ENCODE measurements around the gene CCDC33.

DNA sequence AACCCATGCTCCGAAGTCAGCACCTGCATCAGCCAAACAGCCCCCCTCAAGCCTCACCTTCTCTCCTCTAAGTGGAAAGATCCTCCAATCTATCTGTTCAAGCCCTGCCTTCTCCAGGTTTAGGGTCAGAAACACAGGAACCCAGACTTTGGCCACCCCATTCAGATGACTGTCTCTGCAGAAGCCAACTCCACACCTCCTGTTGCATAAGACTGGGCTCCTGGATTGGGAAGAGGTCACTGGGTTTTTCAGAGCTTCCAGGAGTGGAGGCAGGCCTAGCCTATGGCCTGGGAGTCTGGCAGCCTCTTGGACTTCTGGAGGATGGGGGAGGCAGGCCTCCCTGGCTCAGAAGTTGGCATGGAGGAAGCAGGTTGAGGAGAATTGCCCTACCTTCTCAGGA is 21.5 kb downstream of the CCDC33 start:
- TF ChIP-seq, protein P1, sequence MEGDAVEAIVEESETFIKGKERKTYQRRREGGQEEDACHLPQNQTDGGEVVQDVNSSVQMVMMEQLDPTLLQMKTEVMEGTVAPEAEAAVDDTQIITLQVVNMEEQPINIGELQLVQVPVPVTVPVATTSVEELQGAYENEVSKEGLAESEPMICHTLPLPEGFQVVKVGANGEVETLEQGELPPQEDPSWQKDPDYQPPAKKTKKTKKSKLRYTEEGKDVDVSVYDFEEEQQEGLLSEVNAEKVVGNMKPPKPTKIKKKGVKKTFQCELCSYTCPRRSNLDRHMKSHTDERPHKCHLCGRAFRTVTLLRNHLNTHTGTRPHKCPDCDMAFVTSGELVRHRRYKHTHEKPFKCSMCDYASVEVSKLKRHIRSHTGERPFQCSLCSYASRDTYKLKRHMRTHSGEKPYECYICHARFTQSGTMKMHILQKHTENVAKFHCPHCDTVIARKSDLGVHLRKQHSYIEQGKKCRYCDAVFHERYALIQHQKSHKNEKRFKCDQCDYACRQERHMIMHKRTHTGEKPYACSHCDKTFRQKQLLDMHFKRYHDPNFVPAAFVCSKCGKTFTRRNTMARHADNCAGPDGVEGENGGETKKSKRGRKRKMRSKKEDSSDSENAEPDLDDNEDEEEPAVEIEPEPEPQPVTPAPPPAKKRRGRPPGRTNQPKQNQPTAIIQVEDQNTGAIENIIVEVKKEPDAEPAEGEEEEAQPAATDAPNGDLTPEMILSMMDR (IDR thresholded peaks at IDR 0.05; ENCODE audit: low read depth, low read length, poor library complexity, severe bottlenecking), result no peak
- no peak for TF ChIP-seq EZH2phosphoT487 (IDR thresholded peaks at IDR 0.05; ENCODE audit: borderline replicate concordance, low read length)

All from DOHH2 (cell line).